Activated CD4-positive, alpha-beta T cell treated with anti-CD3 and anti-CD28 coated beads, Interleukin-2, Interleukin-6, amounts not matched to agents 100 ng/mL and 50 ng/mL, durations not matched to agents 16 hours and 8 hours (primary cell): ENCODE results near the gene ZBTB20.

Experiments
- DNase-seq: peaks from one replicate; pipeline ENCODE4 v3.0.0-alpha.2; 2020

Gene ZBTB20

GRCh38 chr3:115086344-115086743 lies 60.7 kb downstream of the ZBTB20 start:
- DNase-seq, result no peak

GRCh38 chr3:115085197-115085865 lies 61.8 kb downstream of the ZBTB20 start:
- no peak for DNase-seq

GRCh38 chr3:115084686-115085085 lies 62.4 kb downstream of the ZBTB20 start:
- DNase-seq, result no peak

- no peak for DNase-seq
Observed at GRCh38 chr3:115082260-115082659, 64.8 kb downstream of the ZBTB20 start.

- DNase-seq, result no peak
Observed at GRCh38 chr3:115081444-115081843, 65.6 kb downstream of the ZBTB20 start.

GRCh38 chr3:115077501-115078250 lies 69.4 kb downstream of the ZBTB20 start:
- no peak for DNase-seq

GRCh38 chr3:115074502-115074901 lies 72.6 kb downstream of the ZBTB20 start:
- no peak for DNase-seq

- no peak for DNase-seq
Observed at GRCh38 chr3:115072265-115073021, 74.6 kb downstream of the ZBTB20 start.

GRCh38 chr3:115071601-115072000 lies 75.5 kb downstream of the ZBTB20 start:
- DNase-seq, result no peak

- no peak for DNase-seq
Observed at GRCh38 chr3:115071166-115071565, 75.9 kb downstream of the ZBTB20 start.

GRCh38 chr3:115068799-115069198 lies 78.3 kb downstream of the ZBTB20 start:
- no peak for DNase-seq

- DNase-seq, result no peak
Observed at GRCh38 chr3:115062412-115062956, 84.6 kb downstream of the ZBTB20 start.

- DNase-seq, result no peak
Observed at GRCh38 chr3:115062009-115062408, 85.1 kb downstream of the ZBTB20 start.

GRCh38 chr3:115052906-115053305 lies 94.2 kb downstream of the ZBTB20 start:
- no peak for DNase-seq

- no peak for DNase-seq
Observed at GRCh38 chr3:115042351-115042750, 104.7 kb downstream of the ZBTB20 start.

GRCh38 chr3:115040673-115041286 lies 106.3 kb downstream of the ZBTB20 start:
- DNase-seq, result peak; percentile 36

- no peak for DNase-seq
Observed at GRCh38 chr3:115040246-115040645, 106.8 kb downstream of the ZBTB20 start.

GRCh38 chr3:115038817-115039216 lies 108.3 kb downstream of the ZBTB20 start:
- no peak for DNase-seq

- no peak for DNase-seq
Observed at GRCh38 chr3:115022835-115023398, 124.2 kb downstream of the ZBTB20 start.

- no peak for DNase-seq
Observed at GRCh38 chr3:115022199-115022598, 124.9 kb downstream of the ZBTB20 start.

- DNase-seq, result no peak
Observed at GRCh38 chr3:115021061-115021460, 126.0 kb downstream of the ZBTB20 start.

GRCh38 chr3:115019900-115020299 lies 127.2 kb downstream of the ZBTB20 start:
- no peak for DNase-seq

- no peak for DNase-seq
Observed at GRCh38 chr3:115018694-115019093, 128.4 kb downstream of the ZBTB20 start.
